Measurements from ENCODE around the gene ZCCHC8. TPM values are rescaled to one million over a fixed set of nuclear protein-coding genes. Genes with fewer than 3 reads are reported as not detected.

Gene ZCCHC8
- polyA plus RNA-seq, 1 donor from 2014 or later, result 38.3 TPM

- Histone ChIP-seq H3K9me2 (ENCODE audit: insufficient read depth, low read length) (no peaks in the 10 kb centered on the region), H4K20me1 (ENCODE audit: insufficient read depth) (no peaks in the 10 kb centered on the region), H3K4me3 (ENCODE audit: low read length) (no peak overlapping the region), H3K9me3 (ENCODE audit: low read length) (no peaks in the 10 kb centered on the region), H2AFZ (ENCODE audit: low read depth, low read length) (no peak overlapping the region), H3K4me2 (ENCODE audit: low read length) (no peak overlapping the region), H3K27me3 (ENCODE audit: insufficient read depth, low read depth, low read length) (no peaks in the 10 kb centered on the region), H3K79me2 (replicated peaks; ENCODE audit: insufficient read depth, low read length) (peaks cover 2% of the 10 kb centered on the region), H3K27ac (ENCODE audit: low read length) (no peak overlapping the region), H3K36me3 (ENCODE audit: insufficient read depth, low read length) (no peaks in the 10 kb centered on the region), H3F3A (ENCODE audit: insufficient read depth, low read length, poor library complexity, severe bottlenecking) (no peaks in the 10 kb centered on the region), H3K9ac (ENCODE audit: low read length) (no peak overlapping the region)
- no peak for TF ChIP-seq POLR2AphosphoS5 (IDR thresholded peaks at IDR 0.05)
These were observed 16.8 kb downstream of the ZCCHC8 start for GRCh38 chr12:122483969-122484368.

DNA sequence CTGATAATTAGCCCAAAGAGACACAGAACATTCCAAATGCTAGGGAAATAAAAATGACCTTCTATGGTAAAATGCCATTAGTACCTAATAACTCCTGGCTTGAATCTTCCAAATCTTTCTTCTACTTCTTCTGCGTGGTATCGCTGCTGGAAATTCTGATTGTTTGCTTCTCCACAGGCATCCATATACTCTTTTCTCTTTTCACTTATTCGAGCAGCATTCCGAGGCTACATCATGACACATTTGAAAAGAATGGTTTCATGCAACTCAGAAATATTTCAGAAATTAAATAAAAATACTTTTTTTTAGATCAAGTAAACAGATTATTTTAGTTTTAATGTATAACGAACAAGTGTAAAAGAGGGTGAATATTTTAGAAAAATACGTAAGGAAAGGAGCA lies 18.9 kb downstream of the ZCCHC8 start:
- Histone ChIP-seq H3K4me2 (ENCODE audit: low read length) (no peak overlapping the region), H3K79me2 (replicated peaks; ENCODE audit: insufficient read depth, low read length) (no peaks in the 10 kb centered on the region), H3K27ac (ENCODE audit: low read length) (no peak overlapping the region), H3K9me2 (ENCODE audit: insufficient read depth, low read length) (no peaks in the 10 kb centered on the region), H4K20me1 (ENCODE audit: insufficient read depth) (no peaks in the 10 kb centered on the region), H3K27me3 (ENCODE audit: insufficient read depth, low read depth, low read length) (no peaks in the 10 kb centered on the region), H3K4me3 (ENCODE audit: low read length) (no peak overlapping the region), H3K9me3 (ENCODE audit: low read length) (no peaks in the 10 kb centered on the region), H3F3A (ENCODE audit: insufficient read depth, low read length, poor library complexity, severe bottlenecking) (no peaks in the 10 kb centered on the region), H2AFZ (ENCODE audit: low read depth, low read length) (no peak overlapping the region), H3K36me3 (ENCODE audit: insufficient read depth, low read length) (no peaks in the 10 kb centered on the region), H3K9ac (ENCODE audit: low read length) (no peak overlapping the region)
- no peak for TF ChIP-seq RAD21 (conservative IDR thresholded peaks at IDR 0.05)
- no peak for TF ChIP-seq EZH2 (IDR thresholded peaks at IDR 0.05; ENCODE audit: borderline replicate concordance, insufficient read depth, low read length, poor library complexity, severe bottlenecking)
- no peak for TF ChIP-seq SMC3 (conservative IDR thresholded peaks at IDR 0.05; ENCODE audit: poor library complexity)
- no peak for TF ChIP-seq TAF1 (IDR thresholded peaks at IDR 0.05; ENCODE audit: low read depth)
- TF ChIP-seq REST (IDR thresholded peaks at IDR 0.05; ENCODE audit: borderline replicate concordance), result no peak
- no peak for TF ChIP-seq POLR2AphosphoS5 (IDR thresholded peaks at IDR 0.05)
- no peak for TF ChIP-seq MXI1 (conservative IDR thresholded peaks at IDR 0.05; ENCODE audit: poor library complexity, severe bottlenecking)
- TF ChIP-seq, protein P1, sequence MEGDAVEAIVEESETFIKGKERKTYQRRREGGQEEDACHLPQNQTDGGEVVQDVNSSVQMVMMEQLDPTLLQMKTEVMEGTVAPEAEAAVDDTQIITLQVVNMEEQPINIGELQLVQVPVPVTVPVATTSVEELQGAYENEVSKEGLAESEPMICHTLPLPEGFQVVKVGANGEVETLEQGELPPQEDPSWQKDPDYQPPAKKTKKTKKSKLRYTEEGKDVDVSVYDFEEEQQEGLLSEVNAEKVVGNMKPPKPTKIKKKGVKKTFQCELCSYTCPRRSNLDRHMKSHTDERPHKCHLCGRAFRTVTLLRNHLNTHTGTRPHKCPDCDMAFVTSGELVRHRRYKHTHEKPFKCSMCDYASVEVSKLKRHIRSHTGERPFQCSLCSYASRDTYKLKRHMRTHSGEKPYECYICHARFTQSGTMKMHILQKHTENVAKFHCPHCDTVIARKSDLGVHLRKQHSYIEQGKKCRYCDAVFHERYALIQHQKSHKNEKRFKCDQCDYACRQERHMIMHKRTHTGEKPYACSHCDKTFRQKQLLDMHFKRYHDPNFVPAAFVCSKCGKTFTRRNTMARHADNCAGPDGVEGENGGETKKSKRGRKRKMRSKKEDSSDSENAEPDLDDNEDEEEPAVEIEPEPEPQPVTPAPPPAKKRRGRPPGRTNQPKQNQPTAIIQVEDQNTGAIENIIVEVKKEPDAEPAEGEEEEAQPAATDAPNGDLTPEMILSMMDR (IDR thresholded peaks at IDR 0.05; ENCODE audit: poor library complexity, severe bottlenecking), result no peak
- TF ChIP-seq EP300 (conservative IDR thresholded peaks at IDR 0.05; ENCODE audit: poor library complexity, severe bottlenecking), result no peak

DNA sequence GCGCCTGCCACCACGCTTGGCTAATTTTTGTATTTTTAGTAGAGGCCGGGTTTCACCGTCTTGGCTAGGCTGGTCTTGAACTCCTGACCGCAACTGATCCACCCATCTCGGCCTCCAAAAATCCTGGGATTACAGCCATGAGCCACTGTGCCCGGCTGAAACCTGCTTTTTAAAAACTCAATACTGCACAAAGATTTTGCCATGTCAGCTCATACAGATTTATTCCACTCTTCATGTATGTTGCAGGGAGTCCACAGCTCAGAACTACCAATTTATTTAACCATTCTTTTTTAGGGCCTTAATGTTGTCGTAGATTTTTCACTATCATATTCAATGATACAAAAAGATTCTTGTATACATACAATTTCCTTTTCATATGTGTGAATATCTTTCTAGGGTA lies 20.0 kb downstream of the ZCCHC8 start:
- no peaks in the 10 kb centered on the region for H3K27me3 ChIP-seq (ENCODE audit: insufficient read depth, low read depth, low read length)
- no peaks in the 10 kb centered on the region for H3K9me2 ChIP-seq (ENCODE audit: insufficient read depth, low read length)
- H3K9me3 ChIP-seq (ENCODE audit: low read length), result no peaks in the 10 kb centered on the region
- no peaks in the 10 kb centered on the region for H4K20me1 ChIP-seq (ENCODE audit: insufficient read depth)
- no peak overlapping the region for H3K27ac ChIP-seq (ENCODE audit: low read length)
- no peak overlapping the region for H3K4me2 ChIP-seq (ENCODE audit: low read length)
- TF ChIP-seq TAF1 (IDR thresholded peaks at IDR 0.05; ENCODE audit: low read depth) (no peak), MXI1 (conservative IDR thresholded peaks at IDR 0.05; ENCODE audit: poor library complexity, severe bottlenecking) (no peak), EZH2 (IDR thresholded peaks at IDR 0.05; ENCODE audit: borderline replicate concordance, insufficient read depth, low read length, poor library complexity, severe bottlenecking) (no peak), EP300 (conservative IDR thresholded peaks at IDR 0.05; ENCODE audit: poor library complexity, severe bottlenecking) (no peak), REST (IDR thresholded peaks at IDR 0.05; ENCODE audit: borderline replicate concordance) (no peak), POLR2AphosphoS5 (IDR thresholded peaks at IDR 0.05) (no peak), SMC3 (conservative IDR thresholded peaks at IDR 0.05; ENCODE audit: poor library complexity) (no peak), RAD21 (conservative IDR thresholded peaks at IDR 0.05) (no peak)
- TF ChIP-seq, protein P1 (IDR thresholded peaks at IDR 0.05; ENCODE audit: poor library complexity, severe bottlenecking), result no peak
- H3F3A ChIP-seq (ENCODE audit: insufficient read depth, low read length, poor library complexity, severe bottlenecking), result no peaks in the 10 kb centered on the region
- no peaks in the 10 kb centered on the region for H3K36me3 ChIP-seq (ENCODE audit: insufficient read depth, low read length)
- no peak overlapping the region for H3K9ac ChIP-seq (ENCODE audit: low read length)
- H3K79me2 ChIP-seq (replicated peaks; ENCODE audit: insufficient read depth, low read length), result no peaks in the 10 kb centered on the region
- H3K4me3 ChIP-seq (ENCODE audit: low read length), result no peak overlapping the region
- H2AFZ ChIP-seq (ENCODE audit: low read depth, low read length), result no peak overlapping the region
